HPDE6-E6E7 (cell line): Measurements from ENCODE around the gene CACNG8.
A peak's percentile ranks its signal among the peaks of the same experiment; 100 is the strongest.

Experiments used
- DNase-seq: peaks from one replicate; pipeline ENCODE4 v3.0.0; 2011; ENCODE audit warnings: missing footprints; ENCODE audit errors: extremely low spot score

The CACNG8 gene

GRCh38 chr19:53961523-53962356, 997 bp upstream of the CACNG8 start:
- no peak for DNase-seq

GRCh38 chr19:53965091-53965490, 2.4 kb downstream of the CACNG8 start:
- DNase-seq = no peak

GRCh38 chr19:53966931-53967330, 4.2 kb downstream of the CACNG8 start:
- no peak for DNase-seq

- no peak for DNase-seq
Observed at GRCh38 chr19:53969366-53969765, 6.6 kb downstream of the CACNG8 start.

GRCh38 chr19:53971673-53972072, 8.9 kb downstream of the CACNG8 start:
- DNase-seq = no peak

- DNase-seq = peak; percentile 62
Observed at GRCh38 chr19:53977429-53977990, 14.8 kb downstream of the CACNG8 start.

- DNase-seq = peak; percentile 65
Observed at GRCh38 chr19:53977991-53978731, 15.4 kb downstream of the CACNG8 start.

GRCh38 chr19:53978975-53979801, 16.5 kb downstream of the CACNG8 start:
- no peak for DNase-seq

GRCh38 chr19:53980539-53981375, 18.0 kb downstream of the CACNG8 start:
- no peak for DNase-seq

GRCh38 chr19:53981376-53981951, 18.7 kb downstream of the CACNG8 start:
- DNase-seq = no peak

GRCh38 chr19:53982001-53982451, 19.3 kb downstream of the CACNG8 start:
- DNase-seq = no peak

- DNase-seq = no peak
Observed at GRCh38 chr19:53982611-53983010, 19.9 kb downstream of the CACNG8 start.

- DNase-seq = no peak
Observed at GRCh38 chr19:53983457-53984289, 20.9 kb downstream of the CACNG8 start.

- DNase-seq = no peak
Observed at GRCh38 chr19:53985863-53986262, 23.1 kb downstream of the CACNG8 start.

- no peak for DNase-seq
Observed at GRCh38 chr19:53988981-53989380, 26.2 kb downstream of the CACNG8 start.

GRCh38 chr19:53989600-53990533, 27.1 kb downstream of the CACNG8 start:
- no peak for DNase-seq

- no peak for DNase-seq
Observed at GRCh38 chr19:53991224-53992113, 28.7 kb downstream of the CACNG8 start, which contains the start of gene CACNG6. CACNG6 (plus strand) TSS chr19:53991637; CDS start chr19:53992878, 1,241 bp downstream.
